GM12874 (cell line): Measurements from ENCODE around the gene FAM200B.

ENCODE experiments used
- TF ChIP-seq, protein P1 (sequence below): IDR thresholded peaks from 2 replicates; pipeline ENCODE4 v1.5.1; 2011; ENCODE audit warnings: low read depth, mild to moderate bottlenecking, control low read depth, low read length, moderate library complexity; ENCODE audit not compliant: insufficient read depth

Gene FAM200B

GRCh38 chr4:15652841-15653240 is 28.8 kb upstream of the FAM200B start:
- TF ChIP-seq, protein P1, sequence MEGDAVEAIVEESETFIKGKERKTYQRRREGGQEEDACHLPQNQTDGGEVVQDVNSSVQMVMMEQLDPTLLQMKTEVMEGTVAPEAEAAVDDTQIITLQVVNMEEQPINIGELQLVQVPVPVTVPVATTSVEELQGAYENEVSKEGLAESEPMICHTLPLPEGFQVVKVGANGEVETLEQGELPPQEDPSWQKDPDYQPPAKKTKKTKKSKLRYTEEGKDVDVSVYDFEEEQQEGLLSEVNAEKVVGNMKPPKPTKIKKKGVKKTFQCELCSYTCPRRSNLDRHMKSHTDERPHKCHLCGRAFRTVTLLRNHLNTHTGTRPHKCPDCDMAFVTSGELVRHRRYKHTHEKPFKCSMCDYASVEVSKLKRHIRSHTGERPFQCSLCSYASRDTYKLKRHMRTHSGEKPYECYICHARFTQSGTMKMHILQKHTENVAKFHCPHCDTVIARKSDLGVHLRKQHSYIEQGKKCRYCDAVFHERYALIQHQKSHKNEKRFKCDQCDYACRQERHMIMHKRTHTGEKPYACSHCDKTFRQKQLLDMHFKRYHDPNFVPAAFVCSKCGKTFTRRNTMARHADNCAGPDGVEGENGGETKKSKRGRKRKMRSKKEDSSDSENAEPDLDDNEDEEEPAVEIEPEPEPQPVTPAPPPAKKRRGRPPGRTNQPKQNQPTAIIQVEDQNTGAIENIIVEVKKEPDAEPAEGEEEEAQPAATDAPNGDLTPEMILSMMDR: no peak

- TF ChIP-seq, protein P1: no peak
Observed at GRCh38 chr4:15653420-15653819, 28.2 kb upstream of the FAM200B start.

GRCh38 chr4:15653864-15654592 is 27.6 kb upstream of the FAM200B start:
- TF ChIP-seq, protein P1: no peak

GRCh38 chr4:15654593-15655222 is 26.9 kb upstream of the FAM200B start:
- TF ChIP-seq, protein P1: no peak

DNA sequence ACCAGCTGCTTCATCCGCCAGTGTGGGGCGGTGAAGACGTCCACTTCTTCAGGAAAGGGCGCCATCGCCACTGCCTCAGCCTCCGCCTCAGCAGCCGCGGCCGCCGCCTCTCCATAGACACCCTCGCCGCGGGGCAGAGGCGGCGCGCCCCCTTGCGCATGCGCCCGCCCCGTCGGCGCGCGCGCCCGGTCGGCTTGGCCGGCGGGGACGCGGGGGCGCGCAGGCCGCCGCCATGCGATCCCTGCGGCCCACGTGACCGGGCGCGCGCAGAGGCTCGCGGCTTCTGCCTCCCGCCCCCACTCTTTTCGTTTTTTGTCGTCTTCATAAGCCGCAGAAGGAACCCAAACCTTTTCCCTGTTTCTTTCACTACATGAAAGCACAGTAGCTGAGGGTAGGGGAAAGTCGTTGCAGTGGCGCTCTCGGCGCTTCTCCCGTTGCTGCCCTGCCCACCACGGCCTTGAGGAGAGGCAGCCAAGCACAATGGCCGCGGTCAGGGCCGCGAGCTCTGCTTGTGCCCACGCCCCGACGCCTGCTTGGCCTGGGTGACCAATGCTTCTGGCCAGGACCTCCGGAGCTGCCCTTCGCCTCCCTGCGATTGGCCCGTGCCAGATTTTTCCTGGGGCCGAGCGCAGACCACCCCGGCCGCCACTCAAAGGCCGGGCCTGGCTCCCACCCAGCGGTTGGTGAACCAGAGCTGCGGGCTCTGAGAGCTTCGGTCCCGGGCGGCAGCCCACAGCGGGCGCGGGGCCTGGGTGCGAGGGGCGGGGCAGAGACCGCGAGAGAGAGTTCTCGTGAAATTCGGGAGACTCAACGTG is 26.2 kb upstream of the FAM200B start, which contains the start of gene FBXL5:
Gene FBXL5 (minus strand): TSS at position 135 of the 815 bp plus-strand sequence. CDS start 70 bp downstream, at position 65.
- TF ChIP-seq, protein P1: no peak

DNA sequence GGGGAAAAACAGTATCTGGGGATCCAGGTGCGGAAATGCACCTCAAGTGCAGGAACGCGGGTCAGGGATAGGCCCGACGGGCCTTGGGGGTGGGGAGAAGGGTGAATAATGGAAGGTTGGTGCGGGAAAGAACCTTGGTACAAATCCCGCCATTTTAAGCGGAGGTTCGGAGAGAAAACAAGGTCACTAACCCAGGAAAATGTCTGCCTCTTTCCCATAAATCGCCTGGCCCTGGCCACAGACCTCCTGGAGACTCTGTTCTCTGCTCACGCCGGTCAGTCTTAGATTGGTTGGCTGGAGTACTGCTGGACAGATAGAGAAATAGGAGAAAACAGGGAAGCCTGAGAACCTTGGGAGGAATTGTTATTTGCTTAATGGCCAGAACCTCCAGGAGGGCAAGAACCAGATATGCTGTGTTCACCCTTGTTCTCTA is 25.6 kb upstream of the FAM200B start:
- TF ChIP-seq, protein P1: no peak

GRCh38 chr4:15657366-15657765 is 24.3 kb upstream of the FAM200B start:
- TF ChIP-seq, protein P1: no peak
